Measurements from ENCODE around the gene DLG1.

GRCh38 chr3:197268294-197268693 lies 30.1 kb downstream of the DLG1 start:
- TF ChIP-seq CTCF (IDR thresholded peaks at IDR 0.05), result no peak
- TF ChIP-seq POLR2A (IDR thresholded peaks at IDR 0.05), result no peak
